ENCODE results near the gene ARL17B. TPM values are rescaled to one million over a fixed set of nuclear protein-coding genes. Genes with fewer than 3 reads are reported as not detected.

The ARL17B gene
- total and polyA plus RNA-seq, 2 experiments from 2014 or later, result 18.8 to 39.3 TPM

GRCh38 chr17:46273541-46274236 is 87.9 kb downstream of the ARL17B start:
- Mint-ChIP-seq H3K4me3 (no peak overlapping the region), H3K36me3 (ENCODE audit: low read depth) (no peaks in the 10 kb centered on the region), H3K27ac (no peak overlapping the region), H3K9me3 (no peaks in the 10 kb centered on the region; the same call in 2 of the 3 replicates), H3K4me1 (no peaks in the 10 kb centered on the region), H3K27me3 (ENCODE audit: insufficient read depth, low read depth, poor library complexity) (peaks cover 6% of the 10 kb centered on the region)
- DNase-seq (ENCODE audit: low spot score), result no peak
- Histone ChIP-seq H3K27ac (ENCODE audit: low read depth) (no peak overlapping the region), H3K4me3 (no peak overlapping the region), H3F3A (replicated peaks; ENCODE audit: low read depth) (peaks cover 5% of the 10 kb centered on the region), H3K9me2 (ENCODE audit: insufficient read depth) (no peaks in the 10 kb centered on the region), H3K4me1 (ENCODE audit: insufficient read depth) (no peaks in the 10 kb centered on the region; the same call in 1 of the 2 replicates), H2AFZ (no peak overlapping the region), H3K27me3 (ENCODE audit: insufficient read depth) (peaks cover 18% of the 10 kb centered on the region), H3K36me3 (ENCODE audit: insufficient read depth) (0 out of 2 replicates have a peak, but pooled peaks cover 3% of the 10 kb centered on the region), H4K20me1 (replicated peaks; ENCODE audit: insufficient read depth) (peaks cover 19% of the 10 kb centered on the region), H3K79me2 (replicated peaks; ENCODE audit: insufficient read depth) (peaks cover 18% of the 10 kb centered on the region), H3K4me2 (no peak overlapping the region)
- no peak for ATAC-seq
- TF ChIP-seq NANOG (IDR thresholded peaks at IDR 0.05; ENCODE audit: borderline replicate concordance) (no peak), CREB1 (CRISPR knock-in tag; IDR thresholded peaks at IDR 0.05; ENCODE audit: low read depth) (no peak), ZNF331 (CRISPR knock-in tag; IDR thresholded peaks at IDR 0.05; ENCODE audit: low read depth) (no peak), EZH2phosphoT487 (IDR thresholded peaks at IDR 0.05; ENCODE audit: unreplicated experiment) (no peak)

GRCh38 chr17:46270032-46270431 is 91.5 kb downstream of the ARL17B start:
- H3K36me3 Mint-ChIP-seq (ENCODE audit: low read depth), result no peaks in the 10 kb centered on the region
- Histone ChIP-seq H3K4me2 (no peak overlapping the region), H2AFZ (no peak overlapping the region), H4K20me1 (replicated peaks; ENCODE audit: insufficient read depth) (peaks cover 26% of the 10 kb centered on the region), H3K9me2 (ENCODE audit: insufficient read depth) (no peaks in the 10 kb centered on the region), H3K36me3 (ENCODE audit: insufficient read depth) (no peaks in the 10 kb centered on the region), H3K4me1 (ENCODE audit: insufficient read depth) (peaks cover 21% of the 10 kb centered on the region), H3K27me3 (ENCODE audit: insufficient read depth) (peaks cover 53% of the 10 kb centered on the region), H3K79me2 (replicated peaks; ENCODE audit: insufficient read depth) (no peaks in the 10 kb centered on the region), H3K27ac (ENCODE audit: low read depth) (no peak overlapping the region), H3K4me3 (no peak overlapping the region), H3F3A (replicated peaks; ENCODE audit: low read depth) (peaks cover 22% of the 10 kb centered on the region)
- TF ChIP-seq NANOG (IDR thresholded peaks at IDR 0.05; ENCODE audit: borderline replicate concordance), result no peak
- no peak for TF ChIP-seq JUNB (IDR thresholded peaks at IDR 0.05; ENCODE audit: unreplicated experiment)
- TF ChIP-seq STAT1 (IDR thresholded peaks at IDR 0.05; ENCODE audit: unreplicated experiment), result no peak
- TF ChIP-seq REST (IDR thresholded peaks at IDR 0.05; ENCODE audit: unreplicated experiment), result no peak
- no peak for TF ChIP-seq POLR2AphosphoS5 (IDR thresholded peaks at IDR 0.05; ENCODE audit: low read depth)
- no peak for TF ChIP-seq EZH2 (IDR thresholded peaks at IDR 0.05; ENCODE audit: low read depth, unreplicated experiment)
- TF ChIP-seq CREB1 (CRISPR knock-in tag; IDR thresholded peaks at IDR 0.05; ENCODE audit: low read depth), result no peak
- no peak for TF ChIP-seq ZNF114 (CRISPR knock-in tag; IDR thresholded peaks at IDR 0.05)
- TF ChIP-seq, protein P1, sequence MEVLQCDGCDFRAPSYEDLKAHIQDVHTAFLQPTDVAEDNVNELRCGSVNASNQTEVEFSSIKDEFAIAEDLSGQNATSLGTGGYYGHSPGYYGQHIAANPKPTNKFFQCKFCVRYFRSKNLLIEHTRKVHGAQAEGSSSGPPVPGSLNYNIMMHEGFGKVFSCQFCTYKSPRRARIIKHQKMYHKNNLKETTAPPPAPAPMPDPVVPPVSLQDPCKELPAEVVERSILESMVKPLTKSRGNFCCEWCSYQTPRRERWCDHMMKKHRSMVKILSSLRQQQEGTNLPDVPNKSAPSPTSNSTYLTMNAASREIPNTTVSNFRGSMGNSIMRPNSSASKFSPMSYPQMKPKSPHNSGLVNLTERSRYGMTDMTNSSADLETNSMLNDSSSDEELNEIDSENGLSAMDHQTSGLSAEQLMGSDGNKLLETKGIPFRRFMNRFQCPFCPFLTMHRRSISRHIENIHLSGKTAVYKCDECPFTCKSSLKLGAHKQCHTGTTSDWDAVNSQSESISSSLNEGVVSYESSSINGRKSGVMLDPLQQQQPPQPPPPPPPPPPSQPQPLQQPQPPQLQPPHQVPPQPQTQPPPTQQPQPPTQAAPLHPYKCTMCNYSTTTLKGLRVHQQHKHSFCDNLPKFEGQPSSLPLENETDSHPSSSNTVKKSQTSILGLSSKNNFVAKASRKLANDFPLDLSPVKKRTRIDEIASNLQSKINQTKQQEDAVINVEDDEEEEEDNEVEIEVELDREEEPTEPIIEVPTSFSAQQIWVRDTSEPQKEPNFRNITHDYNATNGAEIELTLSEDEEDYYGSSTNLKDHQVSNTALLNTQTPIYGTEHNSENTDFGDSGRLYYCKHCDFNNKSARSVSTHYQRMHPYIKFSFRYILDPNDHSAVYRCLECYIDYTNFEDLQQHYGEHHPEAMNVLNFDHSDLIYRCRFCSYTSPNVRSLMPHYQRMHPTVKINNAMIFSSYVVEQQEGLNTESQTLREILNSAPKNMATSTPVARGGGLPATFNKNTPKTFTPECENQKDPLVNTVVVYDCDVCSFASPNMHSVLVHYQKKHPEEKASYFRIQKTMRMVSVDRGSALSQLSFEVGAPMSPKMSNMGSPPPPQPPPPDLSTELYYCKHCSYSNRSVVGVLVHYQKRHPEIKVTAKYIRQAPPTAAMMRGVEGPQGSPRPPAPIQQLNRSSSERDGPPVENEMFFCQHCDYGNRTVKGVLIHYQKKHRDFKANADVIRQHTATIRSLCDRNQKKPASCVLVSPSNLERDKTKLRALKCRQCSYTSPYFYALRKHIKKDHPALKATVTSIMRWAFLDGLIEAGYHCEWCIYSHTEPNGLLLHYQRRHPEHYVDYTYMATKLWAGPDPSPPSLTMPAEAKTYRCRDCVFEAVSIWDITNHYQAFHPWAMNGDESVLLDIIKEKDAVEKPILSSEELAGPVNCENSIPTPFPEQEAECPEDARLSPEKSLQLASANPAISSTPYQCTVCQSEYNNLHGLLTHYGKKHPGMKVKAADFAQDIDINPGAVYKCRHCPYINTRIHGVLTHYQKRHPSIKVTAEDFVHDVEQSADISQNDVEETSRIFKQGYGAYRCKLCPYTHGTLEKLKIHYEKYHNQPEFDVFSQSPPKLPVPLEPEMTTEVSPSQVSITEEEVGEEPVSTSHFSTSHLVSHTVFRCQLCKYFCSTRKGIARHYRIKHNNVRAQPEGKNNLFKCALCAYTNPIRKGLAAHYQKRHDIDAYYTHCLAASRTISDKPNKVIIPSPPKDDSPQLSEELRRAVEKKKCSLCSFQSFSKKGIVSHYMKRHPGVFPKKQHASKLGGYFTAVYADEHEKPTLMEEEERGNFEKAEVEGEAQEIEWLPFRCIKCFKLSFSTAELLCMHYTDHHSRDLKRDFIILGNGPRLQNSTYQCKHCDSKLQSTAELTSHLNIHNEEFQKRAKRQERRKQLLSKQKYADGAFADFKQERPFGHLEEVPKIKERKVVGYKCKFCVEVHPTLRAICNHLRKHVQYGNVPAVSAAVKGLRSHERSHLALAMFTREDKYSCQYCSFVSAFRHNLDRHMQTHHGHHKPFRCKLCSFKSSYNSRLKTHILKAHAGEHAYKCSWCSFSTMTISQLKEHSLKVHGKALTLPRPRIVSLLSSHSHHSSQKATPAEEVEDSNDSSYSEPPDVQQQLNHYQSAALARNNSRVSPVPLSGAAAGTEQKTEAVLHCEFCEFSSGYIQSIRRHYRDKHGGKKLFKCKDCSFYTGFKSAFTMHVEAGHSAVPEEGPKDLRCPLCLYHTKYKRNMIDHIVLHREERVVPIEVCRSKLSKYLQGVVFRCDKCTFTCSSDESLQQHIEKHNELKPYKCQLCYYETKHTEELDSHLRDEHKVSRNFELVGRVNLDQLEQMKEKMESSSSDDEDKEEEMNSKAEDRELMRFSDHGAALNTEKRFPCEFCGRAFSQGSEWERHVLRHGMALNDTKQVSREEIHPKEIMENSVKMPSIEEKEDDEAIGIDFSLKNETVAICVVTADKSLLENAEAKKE (CRISPR knock-in tag; IDR thresholded peaks at IDR 0.05), result no peak
- H3K4me3 Mint-ChIP-seq, result no peak overlapping the region
- no peak for ATAC-seq
- DNase-seq (ENCODE audit: low spot score), result no peak
- H3K27me3 Mint-ChIP-seq (ENCODE audit: insufficient read depth, low read depth, poor library complexity), result peaks cover 38% of the 10 kb centered on the region
- no peaks in the 10 kb centered on the region for H3K9me3 Mint-ChIP-seq
- H3K4me1 Mint-ChIP-seq, result peaks cover 9% of the 10 kb centered on the region; the same call in 2 of the 3 replicates
- H3K27ac Mint-ChIP-seq, result no peak overlapping the region

Data from GM23338 (cell line).